ENCODE data around the gene INPP5A. TPM values are rescaled to one million over a fixed set of nuclear protein-coding genes. Genes with fewer than 3 reads are reported as not detected.

INPP5A gene
- total and polyA plus RNA-seq, 10 donors, result 11.1 to 41.3 (median 30.8) TPM

DNA sequence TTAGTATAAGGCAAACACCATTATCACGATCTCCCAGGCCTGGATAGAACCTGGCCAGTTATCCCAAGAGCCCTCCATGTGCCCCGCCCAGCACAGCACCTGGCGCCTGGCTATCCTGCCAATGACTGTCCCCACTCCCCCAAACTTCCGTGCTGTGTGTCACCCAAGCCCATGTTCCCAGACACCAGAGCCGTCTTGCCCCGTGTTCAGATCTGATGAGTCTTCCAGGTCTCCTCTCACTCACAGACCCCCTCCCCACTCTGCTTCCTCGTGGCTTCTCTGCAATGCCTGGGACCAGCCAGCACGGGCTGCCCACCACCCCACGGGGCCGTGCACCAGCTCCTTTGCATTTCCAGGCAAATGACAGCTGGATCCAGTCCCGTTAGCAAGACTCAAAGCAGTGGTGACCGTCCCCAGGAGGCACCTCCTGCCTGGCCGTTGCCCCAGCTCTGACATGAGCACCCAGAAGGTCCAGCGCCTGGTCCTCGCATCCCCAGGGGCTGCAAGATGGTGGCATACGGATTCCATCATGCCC lies 43.8 kb upstream of the INPP5A start:
- Histone ChIP-seq H3K4me3 (no peak overlapping the region), H3K36me3 (no peaks in the 10 kb centered on the region), H3K9me3 (no peaks in the 10 kb centered on the region), H3K27me3 (replicated peaks in 1 of 7) (peaks cover 0 to 17% (median 0%) of the 10 kb centered on the region in 7 donors), H3K27ac (peak overlapping the region in 2 of 8 donors; percentile 48 to 62), H3K4me1 (peaks cover 0 to 21% (median 7%) of the 10 kb centered on the region in 6 donors)
- DNase-seq, result peak; percentile 56
- TF ChIP-seq, protein P1, sequence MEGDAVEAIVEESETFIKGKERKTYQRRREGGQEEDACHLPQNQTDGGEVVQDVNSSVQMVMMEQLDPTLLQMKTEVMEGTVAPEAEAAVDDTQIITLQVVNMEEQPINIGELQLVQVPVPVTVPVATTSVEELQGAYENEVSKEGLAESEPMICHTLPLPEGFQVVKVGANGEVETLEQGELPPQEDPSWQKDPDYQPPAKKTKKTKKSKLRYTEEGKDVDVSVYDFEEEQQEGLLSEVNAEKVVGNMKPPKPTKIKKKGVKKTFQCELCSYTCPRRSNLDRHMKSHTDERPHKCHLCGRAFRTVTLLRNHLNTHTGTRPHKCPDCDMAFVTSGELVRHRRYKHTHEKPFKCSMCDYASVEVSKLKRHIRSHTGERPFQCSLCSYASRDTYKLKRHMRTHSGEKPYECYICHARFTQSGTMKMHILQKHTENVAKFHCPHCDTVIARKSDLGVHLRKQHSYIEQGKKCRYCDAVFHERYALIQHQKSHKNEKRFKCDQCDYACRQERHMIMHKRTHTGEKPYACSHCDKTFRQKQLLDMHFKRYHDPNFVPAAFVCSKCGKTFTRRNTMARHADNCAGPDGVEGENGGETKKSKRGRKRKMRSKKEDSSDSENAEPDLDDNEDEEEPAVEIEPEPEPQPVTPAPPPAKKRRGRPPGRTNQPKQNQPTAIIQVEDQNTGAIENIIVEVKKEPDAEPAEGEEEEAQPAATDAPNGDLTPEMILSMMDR (IDR thresholded peaks at IDR 0.05 in 8 of 11, conservative IDR thresholded peaks at IDR 0.05 in 3 of 11), result no peak
- TF ChIP-seq POLR2A (IDR thresholded peaks at IDR 0.05) (no peak), POLR2AphosphoS5 (IDR thresholded peaks at IDR 0.05) (no peak)
- intact Hi-C loops (cut with DNase I; ENCODE audit: low total_unique reads), result no loop called here
- 84 to 90% (median 89%) methylated on average over 16 of the region's 16 CpGs for WGBS, 5 donors

DNA sequence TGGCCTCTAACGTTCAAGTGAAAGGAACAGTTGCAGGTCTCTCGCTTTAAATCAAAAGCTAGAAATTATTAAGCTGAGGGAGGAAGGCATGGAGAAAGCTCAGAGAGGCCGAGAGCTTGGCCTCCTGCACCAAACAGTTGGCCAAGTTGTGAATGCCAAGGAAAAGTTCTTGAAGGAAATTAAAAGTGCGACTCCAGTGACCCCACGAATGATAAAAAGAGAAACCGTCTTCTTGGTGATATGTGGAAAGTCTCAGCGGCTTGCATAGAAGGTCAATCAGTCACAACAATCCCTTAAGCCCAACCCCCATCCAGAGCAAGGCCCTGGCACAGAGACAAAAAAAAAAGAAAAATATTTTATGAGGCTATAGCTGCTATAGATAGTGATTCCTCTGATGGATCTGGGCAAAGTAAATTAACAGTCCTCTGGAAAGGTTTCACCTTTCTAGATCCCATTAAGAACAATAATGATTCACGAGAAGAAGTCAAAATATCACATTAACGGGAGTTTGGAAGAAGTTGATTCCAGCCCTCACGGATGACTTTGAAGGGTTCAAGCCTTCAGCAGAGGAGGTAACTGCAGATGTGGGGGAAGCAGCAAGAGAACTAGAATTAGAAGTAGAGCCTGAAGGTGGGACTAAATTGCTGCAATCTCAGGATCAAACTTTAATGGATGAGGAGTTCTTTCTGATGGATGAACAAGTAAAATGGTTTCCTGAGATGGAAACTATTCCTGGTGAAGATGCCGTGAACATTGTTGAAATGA lies 42.5 kb upstream of the INPP5A start:
- DNase-seq, result peak; percentile 2
- H3K27ac ChIP-seq, result peak overlapping the region in 5 of 8 donors; percentile 21 to 62 (median 48)

DNA sequence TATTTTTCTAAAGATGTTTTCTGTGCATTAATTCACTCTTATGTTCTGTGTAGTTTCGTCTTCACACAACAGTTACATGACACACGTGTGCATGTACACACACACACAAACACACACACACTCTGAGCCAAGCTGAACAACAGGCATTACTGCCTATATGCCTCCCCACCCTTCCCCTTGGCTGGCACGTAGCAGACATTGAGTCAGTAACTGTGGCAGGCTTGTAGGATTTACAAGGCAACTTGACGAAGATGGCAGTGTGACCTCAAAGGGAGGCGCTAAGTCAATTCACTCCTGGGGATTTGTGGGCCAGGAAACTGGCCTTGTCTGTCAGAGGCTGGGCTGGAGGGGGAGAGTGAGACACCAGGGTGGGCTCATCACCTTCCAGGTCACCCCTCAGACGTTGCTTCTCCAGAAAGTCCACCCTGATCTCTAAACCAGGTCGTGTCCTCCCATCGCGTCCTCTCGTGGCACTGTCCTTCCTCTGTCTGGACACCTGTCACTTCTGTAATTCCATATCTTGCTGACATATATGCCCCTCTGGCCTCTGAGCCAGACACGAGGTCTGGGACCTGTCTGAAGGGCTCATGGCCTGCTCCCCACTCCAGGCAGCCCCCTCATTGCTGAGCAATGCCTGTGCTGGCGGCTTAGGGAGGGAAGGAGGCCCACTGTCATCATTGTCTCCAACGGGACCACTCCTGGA lies 41.1 kb upstream of the INPP5A start:
- peak; percentile 27 for DNase-seq
- TF ChIP-seq, protein P1 (IDR thresholded peaks at IDR 0.05 in 8 of 11, conservative IDR thresholded peaks at IDR 0.05 in 3 of 11), result no peak
- TF ChIP-seq POLR2AphosphoS5 (IDR thresholded peaks at IDR 0.05) (no peak), POLR2A (IDR thresholded peaks at IDR 0.05) (no peak)
- H3K27me3 ChIP-seq (replicated peaks in 1 of 7), result peaks cover 0 to 17% (median 0%) of the 10 kb centered on the region in 7 donors
- H3K4me3 ChIP-seq, result no peak overlapping the region
- no peak overlapping the region for H3K27ac ChIP-seq
- intact Hi-C loops (cut with DNase I; ENCODE audit: low total_unique reads), result no loop called here
- H3K9me3 ChIP-seq, result no peaks in the 10 kb centered on the region
- H3K36me3 ChIP-seq, result no peaks in the 10 kb centered on the region
- WGBS, 5 donors, result 74 to 85% (median 76%) methylated on average over 13 of the region's 13 CpGs
- peaks cover 0 to 21% (median 7%) of the 10 kb centered on the region in 6 donors for H3K4me1 ChIP-seq

More for the DNA sequence above, 42.5 kb upstream of the INPP5A start:
- H3K9me3 ChIP-seq, result no peaks in the 10 kb centered on the region
- TF ChIP-seq POLR2AphosphoS5 (IDR thresholded peaks at IDR 0.05) (no peak), POLR2A (IDR thresholded peaks at IDR 0.05) (no peak)
- TF ChIP-seq, protein P1 (IDR thresholded peaks at IDR 0.05 in 8 of 11, conservative IDR thresholded peaks at IDR 0.05 in 3 of 11), result no peak
- H3K36me3 ChIP-seq, result no peaks in the 10 kb centered on the region
- H3K4me3 ChIP-seq, result no peak overlapping the region
- peaks cover 0 to 17% (median 0%) of the 10 kb centered on the region in 7 donors for H3K27me3 ChIP-seq (replicated peaks in 1 of 7)
- H3K4me1 ChIP-seq, result peaks cover 0 to 21% (median 7%) of the 10 kb centered on the region in 6 donors
- intact Hi-C loops (cut with DNase I; ENCODE audit: low total_unique reads), result no loop called here
- WGBS, 5 donors, result 68 to 82% (median 71%) methylated on average over 11 of the region's 11 CpGs
